GM12865 (cell line): Measurements from ENCODE around the gene MRTO4.
A peak's percentile ranks its signal among the peaks of the same experiment; 100 is the strongest.
"Not testable (repeated sequence)": the region's sequence is repeated elsewhere in the genome, so short reads cannot be mapped to it uniquely, and the experiment has no call there.

Source experiments
- DNase-seq: peaks from one replicate; pipeline ENCODE4 v3.0.0; 2010; ENCODE audit warnings: low read depth
- H3K4me3 ChIP-seq: 2 replicates; pipeline ENCODE4 v1.5.1; 2011; ENCODE audit warnings: mild to moderate bottlenecking, low read depth, low read length, control low read depth
- TF ChIP-seq, protein P1 (sequence below): IDR thresholded peaks from 2 replicates; pipeline ENCODE4 v1.5.1; 2011; ENCODE audit warnings: low read length, control low read depth, low read depth, inconsistent platforms; ENCODE audit not compliant: insufficient read depth; ENCODE audit errors: missing control alignments

MRTO4 gene

DNA sequence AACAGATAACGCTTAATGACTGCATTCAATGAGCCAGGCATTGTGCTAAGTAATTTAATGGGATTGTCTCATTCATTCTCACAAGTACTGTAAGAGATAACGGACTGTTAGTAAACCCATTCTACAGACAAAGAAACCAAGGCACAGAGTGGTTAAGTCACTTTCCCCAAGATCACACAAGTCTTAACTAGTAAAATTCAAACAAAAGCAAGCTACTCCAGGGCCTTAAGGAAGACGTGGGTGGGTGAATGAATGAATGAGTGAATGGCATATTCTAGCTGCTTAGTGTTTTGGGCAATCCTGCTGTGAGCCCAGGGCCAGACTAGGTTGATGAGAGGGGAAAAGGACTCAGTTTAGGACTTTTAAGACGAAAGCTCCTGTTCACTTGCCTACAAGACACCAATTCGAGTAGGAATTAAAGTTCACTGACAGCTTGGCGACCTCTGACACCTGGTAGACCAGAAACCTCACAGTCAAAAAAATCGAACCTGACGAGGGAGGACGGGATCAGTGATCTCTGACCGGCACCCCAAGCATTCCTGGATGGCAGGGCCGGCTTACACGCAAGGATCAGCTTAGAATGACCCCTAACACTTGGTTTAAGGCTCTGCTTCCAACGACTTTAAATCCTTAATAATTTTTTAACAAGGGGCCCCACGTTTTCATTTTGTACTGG lies 838 bp upstream of the MRTO4 start:
- TF ChIP-seq, protein P1, sequence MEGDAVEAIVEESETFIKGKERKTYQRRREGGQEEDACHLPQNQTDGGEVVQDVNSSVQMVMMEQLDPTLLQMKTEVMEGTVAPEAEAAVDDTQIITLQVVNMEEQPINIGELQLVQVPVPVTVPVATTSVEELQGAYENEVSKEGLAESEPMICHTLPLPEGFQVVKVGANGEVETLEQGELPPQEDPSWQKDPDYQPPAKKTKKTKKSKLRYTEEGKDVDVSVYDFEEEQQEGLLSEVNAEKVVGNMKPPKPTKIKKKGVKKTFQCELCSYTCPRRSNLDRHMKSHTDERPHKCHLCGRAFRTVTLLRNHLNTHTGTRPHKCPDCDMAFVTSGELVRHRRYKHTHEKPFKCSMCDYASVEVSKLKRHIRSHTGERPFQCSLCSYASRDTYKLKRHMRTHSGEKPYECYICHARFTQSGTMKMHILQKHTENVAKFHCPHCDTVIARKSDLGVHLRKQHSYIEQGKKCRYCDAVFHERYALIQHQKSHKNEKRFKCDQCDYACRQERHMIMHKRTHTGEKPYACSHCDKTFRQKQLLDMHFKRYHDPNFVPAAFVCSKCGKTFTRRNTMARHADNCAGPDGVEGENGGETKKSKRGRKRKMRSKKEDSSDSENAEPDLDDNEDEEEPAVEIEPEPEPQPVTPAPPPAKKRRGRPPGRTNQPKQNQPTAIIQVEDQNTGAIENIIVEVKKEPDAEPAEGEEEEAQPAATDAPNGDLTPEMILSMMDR: no peak
- peak overlapping the region; percentile 85 for H3K4me3 ChIP-seq
- no peak for DNase-seq

DNA sequence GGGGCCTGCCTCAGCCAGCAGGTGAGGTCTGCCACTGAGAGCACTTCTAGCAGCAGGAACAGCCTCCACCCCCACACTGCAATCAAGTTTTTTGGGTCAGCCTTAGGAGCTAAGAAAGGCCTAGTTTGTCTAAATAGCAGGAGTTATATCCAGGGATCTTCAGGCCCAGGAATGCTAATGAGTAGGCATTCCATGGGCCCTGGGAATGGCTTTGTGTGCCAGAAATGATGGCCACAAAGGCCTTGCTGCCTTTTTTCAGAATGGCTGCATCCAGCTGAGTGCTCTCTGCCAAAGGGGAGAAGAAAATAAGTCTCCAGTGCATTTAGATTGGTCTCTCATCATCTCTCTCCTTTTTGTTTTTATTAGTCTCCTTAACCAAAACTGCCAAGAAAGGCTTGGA lies 2.8 kb downstream of the MRTO4 start:
- TF ChIP-seq, protein P1: no peak
- H3K4me3 ChIP-seq: no peak overlapping the region
- DNase-seq: no peak

DNA sequence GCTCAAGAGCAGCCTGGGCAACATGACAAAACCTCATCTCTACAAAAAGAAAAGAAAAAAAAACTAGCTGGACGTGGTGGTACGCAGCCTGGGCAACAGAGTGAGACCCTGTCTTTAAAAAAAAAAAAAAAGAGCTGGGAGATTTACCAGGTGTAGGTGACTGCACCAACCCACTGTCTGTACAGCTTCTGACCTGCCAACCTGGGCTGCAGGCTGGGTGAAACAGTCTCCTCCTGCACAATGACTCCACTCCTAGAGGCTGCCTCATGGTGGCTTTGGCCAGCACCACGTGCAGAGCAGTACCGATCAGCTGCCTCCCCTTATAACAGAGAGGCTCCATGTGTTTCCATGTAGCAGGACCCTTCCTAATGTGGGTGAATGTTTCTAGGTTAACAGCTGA lies 3.7 kb downstream of the MRTO4 start:
- no peak for DNase-seq
- no peak overlapping the region for H3K4me3 ChIP-seq
- TF ChIP-seq, protein P1: no peak

DNA sequence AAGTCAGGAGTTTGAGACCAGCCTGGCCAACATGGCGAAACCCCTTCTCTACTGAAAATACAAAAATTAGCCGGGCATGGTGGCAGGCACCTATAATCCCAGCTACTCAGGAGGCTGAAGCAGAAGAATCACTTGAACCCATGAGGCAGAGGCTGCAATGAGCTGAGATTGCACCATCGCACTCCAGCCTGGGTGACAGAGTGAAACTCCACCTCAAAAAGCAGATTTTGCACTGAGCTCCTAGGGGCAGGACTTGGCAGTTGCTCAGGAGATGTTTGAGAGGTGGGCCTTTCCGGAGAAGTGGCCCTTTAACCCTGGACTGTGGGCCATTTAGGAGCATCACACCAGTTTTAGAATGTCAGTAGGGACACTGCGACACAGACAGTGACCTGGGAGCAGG lies 4.7 kb downstream of the MRTO4 start:
- H3K4me3 ChIP-seq, DNase-seq: not testable (repeated sequence)

DNA sequence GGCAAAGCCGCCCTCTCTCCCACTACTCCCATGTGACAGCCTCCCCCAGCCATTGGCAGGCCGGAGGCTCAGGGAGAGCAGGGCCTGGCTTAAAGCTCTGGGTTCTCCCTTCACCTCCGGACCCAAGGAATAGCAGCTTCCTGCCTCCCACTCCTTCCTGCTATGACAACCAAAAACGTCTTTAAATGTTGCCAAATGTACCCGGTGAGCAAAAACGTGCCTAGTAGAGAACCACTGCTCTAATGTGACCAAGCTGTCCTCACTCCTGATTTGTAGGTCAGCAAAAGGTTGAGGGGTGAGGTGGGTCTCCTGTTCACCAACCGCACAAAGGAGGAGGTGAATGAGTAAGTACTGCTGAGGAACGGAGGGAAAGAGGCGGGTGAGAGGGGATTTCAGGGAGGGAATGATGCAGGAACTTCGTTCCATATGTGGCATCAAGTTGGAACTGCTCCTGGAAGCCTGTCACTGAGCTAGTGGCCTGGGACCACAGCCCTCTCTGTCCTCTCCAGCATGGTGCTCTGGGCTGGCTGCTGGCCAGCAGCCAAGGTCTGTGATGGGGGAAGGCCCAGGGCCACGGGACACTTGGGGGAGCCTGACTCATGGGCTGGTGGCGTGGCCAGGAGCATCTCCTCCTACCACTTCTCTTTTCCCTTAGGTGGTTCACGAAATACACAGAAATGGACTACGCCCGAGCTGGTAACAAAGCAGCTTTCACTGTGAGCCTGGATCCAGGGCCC lies 5.7 kb downstream of the MRTO4 start:
- no peak for DNase-seq
- TF ChIP-seq, protein P1: no peak
- H3K4me3 ChIP-seq: no peak overlapping the region

DNA sequence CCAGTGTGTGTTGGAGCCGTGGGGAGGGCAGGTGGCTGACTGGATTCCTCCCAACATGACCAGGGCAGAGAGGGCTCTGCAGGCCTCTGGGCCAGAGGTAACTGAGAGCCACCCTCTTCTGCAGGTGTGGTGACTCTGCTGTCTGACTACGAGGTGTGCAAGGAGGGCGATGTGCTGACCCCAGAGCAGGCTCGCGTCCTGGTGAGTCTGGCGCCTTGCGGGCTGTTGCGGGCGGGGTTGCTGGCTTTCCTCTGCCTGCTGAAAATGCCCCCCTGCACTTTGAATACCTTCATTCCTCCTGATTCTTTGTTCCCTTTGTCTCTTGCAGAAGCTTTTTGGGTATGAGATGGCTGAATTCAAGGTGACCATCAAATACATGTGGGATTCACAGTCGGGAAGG lies 6.7 kb downstream of the MRTO4 start:
- no peak for DNase-seq
- TF ChIP-seq, protein P1: no peak
- H3K4me3 ChIP-seq: no peak overlapping the region

DNA sequence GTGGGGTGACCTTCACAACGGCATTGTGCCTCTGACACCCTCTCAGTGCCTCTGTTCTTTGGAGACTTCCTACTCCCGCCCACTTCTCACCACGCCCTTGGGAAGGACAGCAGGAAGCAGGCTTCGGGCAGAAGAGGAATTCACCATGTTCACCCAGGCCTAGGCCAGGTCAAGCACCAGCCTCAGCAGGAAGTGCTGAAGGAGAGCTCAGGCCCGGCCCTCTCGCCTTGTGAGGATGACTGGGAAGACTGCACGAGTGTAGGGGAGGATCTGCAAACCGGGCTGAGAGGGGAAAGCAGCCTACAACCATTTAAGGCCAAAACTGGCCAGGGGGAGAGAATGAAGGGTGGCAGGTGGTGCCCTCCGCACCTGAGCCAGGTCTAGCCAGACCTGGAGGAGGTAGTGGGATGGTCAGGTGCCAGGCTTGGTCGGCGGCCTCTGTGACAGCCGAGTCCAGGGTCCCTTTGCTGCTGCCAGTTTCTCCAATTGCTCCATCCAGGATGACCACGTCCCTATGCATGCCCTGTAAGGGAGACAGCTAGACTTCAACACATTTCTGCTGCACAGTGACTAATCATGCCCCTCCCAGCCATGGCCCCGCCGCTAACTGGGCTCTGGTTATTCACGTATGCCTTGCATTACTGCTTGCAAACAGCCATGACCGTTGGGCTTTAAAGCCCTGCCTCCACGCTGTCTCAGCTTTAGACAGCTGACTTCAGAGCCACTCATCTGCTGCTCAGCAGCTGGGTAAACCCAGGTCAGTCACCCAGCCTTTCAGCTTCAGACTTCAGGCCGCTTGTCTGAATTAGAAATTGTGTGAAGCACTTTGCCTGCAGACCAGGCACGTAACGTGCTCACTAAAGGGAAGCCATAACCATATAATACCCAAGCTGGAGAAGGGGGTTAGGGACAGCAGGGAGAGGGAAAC lies 8.9 kb downstream of the MRTO4 start:
- H3K4me3 ChIP-seq: no peak overlapping the region
- TF ChIP-seq, protein P1: no peak
- DNase-seq: no peak
